WTC11 (cell line): ENCODE results near the gene TARP.

Experiments used
- ATAC-seq: fragments of 200-7000 bp; cut with Tn5 transposase; 2 replicates; pipeline ENCODE4 v1.10.0; 2021; ENCODE audit warnings: mild to moderate bottlenecking, moderate library complexity
- CTCF ChIA-PET: fragments of 300-600 bp; sonication (Branson Sonifier 250); formaldehyde crosslinking; loops from one replicate; lab custom pipeline; 2021; ENCODE audit warnings: antibody characterized with exemption; lab: Charles Lee
- POLR2A ChIA-PET: fragments of 350-600 bp; sonication (Branson Sonifier 250); formaldehyde crosslinking; loops from one replicate; lab custom pipeline; 2021; ENCODE audit warnings: antibody characterized with exemption; lab: Charles Lee
- DNase-seq: peaks from one replicate; pipeline ENCODE4 v3.0.0; 2021; ENCODE audit warnings: low spot score
- H3K27ac Mint-ChIP-seq: 2 replicates; pipeline ENCODE4 v1.8.0; 2021; ENCODE audit warnings: mixed read lengths
- H3K27me3 Mint-ChIP-seq: 2 replicates; pipeline ENCODE4 v1.8.0; 2021; ENCODE audit warnings: low read depth, mild to moderate bottlenecking, moderate library complexity, mixed read lengths
- H3K36me3 Mint-ChIP-seq: 2 replicates; pipeline ENCODE4 v1.8.0; 2021; ENCODE audit warnings: mixed read lengths
- H3K4me1 Mint-ChIP-seq: 2 replicates; pipeline ENCODE4 v1.8.0; 2022; ENCODE audit warnings: mixed read lengths
- H3K4me3 Mint-ChIP-seq: 2 replicates; pipeline ENCODE4 v1.8.0; 2021; ENCODE audit warnings: mild to moderate bottlenecking, moderate library complexity, mixed read lengths
- H3K9me3 Mint-ChIP-seq: 2 replicates; pipeline ENCODE4 v1.8.0; 2021; ENCODE audit warnings: mixed read lengths
- AFF4 ChIP-seq: sonication (generic); formaldehyde crosslinking; IDR thresholded peaks from 2 replicates; pipeline ENCODE4 v1.8.1; 2023; ENCODE audit warnings: mild to moderate bottlenecking, missing genetic modification reagents, borderline replicate concordance
- ELF4 ChIP-seq: sonication (generic); formaldehyde crosslinking; IDR thresholded peaks from 2 replicates; pipeline ENCODE4 v1.8.1; 2022; ENCODE audit warnings: low read depth, mild to moderate bottlenecking, moderate library complexity, missing genetic modification reagents
- ETV6 ChIP-seq: sonication (generic); formaldehyde crosslinking; IDR thresholded peaks from 2 replicates; pipeline ENCODE4 v1.8.1; 2022; ENCODE audit warnings: mild to moderate bottlenecking, missing genetic modification reagents
- FOXJ3 ChIP-seq: sonication (generic); formaldehyde crosslinking; IDR thresholded peaks from 2 replicates; pipeline ENCODE4 v1.9.0; 2021; ENCODE audit warnings: missing genetic modification reagents, mild to moderate bottlenecking, borderline replicate concordance
- FOXK1 ChIP-seq: sonication (generic); formaldehyde crosslinking; IDR thresholded peaks from 2 replicates; pipeline ENCODE4 v1.8.0; 2022; ENCODE audit warnings: mild to moderate bottlenecking, moderate library complexity, missing genetic modification reagents
- GRHL2 ChIP-seq: fragments of 250-450 bp; sonication (Bioruptor Pico); IDR thresholded peaks from 2 replicates; pipeline ENCODE4 v1.8.0; 2022; ENCODE audit warnings: mild to moderate bottlenecking, moderate library complexity; ENCODE audit not compliant: insufficient replicate concordance, severe bottlenecking
- GTF2I ChIP-seq: fragments of 250-450 bp; sonication (Bioruptor Pico); conservative IDR thresholded peaks from 2 replicates; pipeline ENCODE4 v1.4.0; 2021; ENCODE audit warnings: mild to moderate bottlenecking
- HMGA2 ChIP-seq: fragments of 250-450 bp; sonication (Bioruptor Pico); IDR thresholded peaks from 2 replicates; pipeline ENCODE4 v1.4.0; 2021; ENCODE audit warnings: mild to moderate bottlenecking, moderate library complexity
- MLX ChIP-seq: sonication (generic); formaldehyde crosslinking; IDR thresholded peaks from 2 replicates; pipeline ENCODE4 v1.8.1; 2023; ENCODE audit warnings: mild to moderate bottlenecking, missing genetic modification reagents, moderate library complexity
- MYBL2 ChIP-seq: sonication (generic); formaldehyde crosslinking; IDR thresholded peaks from 2 replicates; pipeline ENCODE4 v1.8.1; 2023; ENCODE audit warnings: mild to moderate bottlenecking, moderate library complexity, missing genetic modification reagents
- NFE2L1 ChIP-seq: sonication (generic); formaldehyde crosslinking; IDR thresholded peaks from 2 replicates; pipeline ENCODE4 v1.8.1; 2023; ENCODE audit warnings: missing genetic modification reagents
- NR1H2 ChIP-seq: sonication (generic); formaldehyde crosslinking; IDR thresholded peaks from 2 replicates; pipeline ENCODE4 v1.9.0; 2021; ENCODE audit warnings: mild to moderate bottlenecking, moderate library complexity, missing genetic modification reagents
- NR2C2 ChIP-seq: sonication (generic); formaldehyde crosslinking; IDR thresholded peaks from 2 replicates; pipeline ENCODE4 v1.8.0; 2022; ENCODE audit warnings: mild to moderate bottlenecking, missing genetic modification reagents
- NR3C1 ChIP-seq: sonication (generic); formaldehyde crosslinking; conservative IDR thresholded peaks from 2 replicates; pipeline ENCODE4 v1.8.1; 2023; ENCODE audit warnings: low read depth, mild to moderate bottlenecking, missing genetic modification reagents
- PRRX2 ChIP-seq: fragments of 250-450 bp; sonication (Bioruptor Pico); IDR thresholded peaks from 2 replicates; pipeline ENCODE4 v1.8.0; 2021; ENCODE audit warnings: mild to moderate bottlenecking
- SMAD4 ChIP-seq: sonication (generic); formaldehyde crosslinking; IDR thresholded peaks from 2 replicates; pipeline ENCODE4 v1.8.0; 2022; ENCODE audit warnings: mild to moderate bottlenecking, missing genetic modification reagents
- TCF7 ChIP-seq: sonication (generic); formaldehyde crosslinking; IDR thresholded peaks from 2 replicates; pipeline ENCODE4 v1.8.0; 2022; ENCODE audit warnings: mild to moderate bottlenecking, low read depth, missing genetic modification reagents, moderate library complexity
- ZMAT4 ChIP-seq: fragments of 250-450 bp; sonication (Bioruptor Pico); IDR thresholded peaks from 2 replicates; pipeline ENCODE4 v1.9.0; 2021; ENCODE audit warnings: mild to moderate bottlenecking
- ZNF219 ChIP-seq: sonication (generic); formaldehyde crosslinking; IDR thresholded peaks from 2 replicates; pipeline ENCODE4 v1.8.0; 2023; ENCODE audit warnings: missing genetic modification reagents, mild to moderate bottlenecking, borderline replicate concordance
- ZNF317 ChIP-seq: sonication (generic); formaldehyde crosslinking; IDR thresholded peaks from 2 replicates; pipeline ENCODE4 v1.8.1; 2023; ENCODE audit warnings: low read depth, mild to moderate bottlenecking, moderate library complexity, missing genetic modification reagents, borderline replicate concordance
- ZNF396 ChIP-seq: fragments of 250-450 bp; sonication (Bioruptor Pico); IDR thresholded peaks from 2 replicates; pipeline ENCODE4 v1.8.0; 2021; ENCODE audit warnings: mild to moderate bottlenecking, moderate library complexity, borderline replicate concordance
- ZNF423 ChIP-seq: fragments of 250-450 bp; sonication (Bioruptor Pico); IDR thresholded peaks from 2 replicates; pipeline ENCODE4 v2.1.2; 2022; ENCODE audit warnings: mild to moderate bottlenecking, moderate library complexity
- TF ChIP-seq, protein P1 (sequence below): sonication (generic); formaldehyde crosslinking; IDR thresholded peaks from 2 replicates; pipeline ENCODE4 v1.8.0; 2022; ENCODE audit warnings: missing genetic modification reagents
- TF ChIP-seq, protein P2 (sequence below): sonication (generic); formaldehyde crosslinking; IDR thresholded peaks from 2 replicates; pipeline ENCODE4 v1.8.1; 2023; ENCODE audit warnings: mild to moderate bottlenecking, missing genetic modification reagents

Gene TARP

DNA sequence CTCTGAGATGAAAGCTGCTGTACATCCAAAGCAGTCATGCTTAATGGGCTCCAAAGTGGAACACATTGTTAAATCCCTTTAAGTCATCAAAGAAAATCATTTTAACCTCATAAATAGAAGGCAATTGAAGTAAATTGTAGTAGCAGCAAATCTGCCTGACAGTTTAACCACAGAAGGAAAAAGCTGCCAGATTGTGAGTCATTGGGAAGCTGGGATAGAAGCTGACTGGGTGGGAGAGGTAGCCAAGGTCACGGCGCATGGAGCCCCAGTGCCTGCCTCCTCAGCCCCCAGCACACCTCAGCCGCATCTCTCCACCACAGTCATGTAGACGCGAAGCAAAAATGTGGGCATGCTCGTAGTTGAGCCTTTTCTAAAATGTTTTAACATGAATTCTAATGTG is 44.0 kb downstream of the TARP start:
- Mint-ChIP-seq H3K27ac (no peak overlapping the region), H3K4me3 (no peak overlapping the region), H3K27me3 (no peaks in the 10 kb centered on the region), H3K9me3 (no peaks in the 10 kb centered on the region), H3K4me1 (peaks cover 4% of the 10 kb centered on the region), H3K36me3 (peaks cover 15% of the 10 kb centered on the region; the same call in 1 of the 2 replicates)
- no peak for ATAC-seq
- ChIA-PET CTCF (interaction anchor here (2.2 kb wide), 1 partner anchor 14 kb away, joined by 12 read pairs; no protein-coding TSS in a partner anchor), POLR2A (no interaction called here)
- DNase-seq, result no peak
- TF ChIP-seq NR3C1 (CRISPR knock-in tag) (no peak), HMGA2 (CRISPR knock-in tag) (no peak), ZMAT4 (CRISPR knock-in tag) (no peak), ZNF219 (no peak), TCF7 (CRISPR knock-in tag) (no peak), NFE2L1 (CRISPR knock-in tag) (no peak), NR2C2 (no peak), FOXJ3 (CRISPR knock-in tag) (no peak), MYBL2 (CRISPR knock-in tag) (no peak), MLX (CRISPR knock-in tag) (no peak)

DNA sequence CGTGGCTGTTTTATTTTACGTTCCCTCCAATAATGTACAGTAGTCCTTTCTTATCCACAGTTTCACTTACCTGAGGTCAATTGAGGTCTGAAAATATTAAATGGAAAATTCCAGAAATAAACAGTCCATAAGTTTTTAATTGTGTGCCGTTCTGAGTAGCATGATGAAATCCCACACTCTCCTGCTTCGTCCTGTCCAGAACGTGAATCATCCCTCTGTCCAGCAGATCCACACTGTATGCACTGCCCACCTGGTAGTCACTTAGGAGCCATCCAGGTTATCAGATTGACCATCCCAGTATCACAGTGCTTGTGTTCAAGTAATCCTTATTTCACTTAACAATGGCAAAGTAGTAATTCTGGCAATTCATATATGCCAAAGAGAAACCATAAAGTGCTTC is 49.0 kb downstream of the TARP start:
- Mint-ChIP-seq H3K4me1 (peaks cover 4% of the 10 kb centered on the region), H3K36me3 (peaks cover 25% of the 10 kb centered on the region), H3K4me3 (no peak overlapping the region), H3K27me3 (no peaks in the 10 kb centered on the region), H3K9me3 (no peaks in the 10 kb centered on the region), H3K27ac (peak overlapping the region; percentile 46; the same call in 1 of the 2 replicates)
- ATAC-seq, result no peak
- CTCF ChIA-PET, result no interaction called here
- POLR2A ChIA-PET, result no interaction called here
- no peak for DNase-seq
- TF ChIP-seq ELF4 (CRISPR knock-in tag) (no peak), SMAD4 (CRISPR knock-in tag) (no peak), FOXK1 (no peak), AFF4 (CRISPR knock-in tag) (no peak), ETV6 (CRISPR knock-in tag) (no peak), PRRX2 (no peak), ZNF317 (CRISPR knock-in tag) (no peak), NR2C2 (no peak), NR3C1 (CRISPR knock-in tag) (no peak)

GRCh38 chr7:38223306-38223705 is 50.1 kb downstream of the TARP start:
- ATAC-seq, result no peak
- no peak overlapping the region for H3K4me3 Mint-ChIP-seq
- CTCF ChIA-PET, result interaction anchor here (0.8 to 3.5 kb wide), 16 partner anchors 11 to 322 kb away, joined by 3 to 25 read pairs (median 6); partner anchors contain the start of gene SFRP4
- peaks cover 4% of the 10 kb centered on the region for H3K4me1 Mint-ChIP-seq
- no peak for DNase-seq
- POLR2A ChIA-PET, result no interaction called here
- no peaks in the 10 kb centered on the region for H3K27me3 Mint-ChIP-seq
- H3K36me3 Mint-ChIP-seq, result peaks cover 20% of the 10 kb centered on the region
- H3K9me3 Mint-ChIP-seq, result no peaks in the 10 kb centered on the region
- H3K27ac Mint-ChIP-seq, result peak overlapping the region; percentile 9; the same call in 1 of the 2 replicates
- TF ChIP-seq ZNF396, result no peak
- no peak for TF ChIP-seq GRHL2 (CRISPR knock-in tag)
- TF ChIP-seq ZNF317 (CRISPR knock-in tag), result no peak
- no peak for TF ChIP-seq GTF2I
- no peak for TF ChIP-seq HMGA2 (CRISPR knock-in tag)
- TF ChIP-seq, protein P1, sequence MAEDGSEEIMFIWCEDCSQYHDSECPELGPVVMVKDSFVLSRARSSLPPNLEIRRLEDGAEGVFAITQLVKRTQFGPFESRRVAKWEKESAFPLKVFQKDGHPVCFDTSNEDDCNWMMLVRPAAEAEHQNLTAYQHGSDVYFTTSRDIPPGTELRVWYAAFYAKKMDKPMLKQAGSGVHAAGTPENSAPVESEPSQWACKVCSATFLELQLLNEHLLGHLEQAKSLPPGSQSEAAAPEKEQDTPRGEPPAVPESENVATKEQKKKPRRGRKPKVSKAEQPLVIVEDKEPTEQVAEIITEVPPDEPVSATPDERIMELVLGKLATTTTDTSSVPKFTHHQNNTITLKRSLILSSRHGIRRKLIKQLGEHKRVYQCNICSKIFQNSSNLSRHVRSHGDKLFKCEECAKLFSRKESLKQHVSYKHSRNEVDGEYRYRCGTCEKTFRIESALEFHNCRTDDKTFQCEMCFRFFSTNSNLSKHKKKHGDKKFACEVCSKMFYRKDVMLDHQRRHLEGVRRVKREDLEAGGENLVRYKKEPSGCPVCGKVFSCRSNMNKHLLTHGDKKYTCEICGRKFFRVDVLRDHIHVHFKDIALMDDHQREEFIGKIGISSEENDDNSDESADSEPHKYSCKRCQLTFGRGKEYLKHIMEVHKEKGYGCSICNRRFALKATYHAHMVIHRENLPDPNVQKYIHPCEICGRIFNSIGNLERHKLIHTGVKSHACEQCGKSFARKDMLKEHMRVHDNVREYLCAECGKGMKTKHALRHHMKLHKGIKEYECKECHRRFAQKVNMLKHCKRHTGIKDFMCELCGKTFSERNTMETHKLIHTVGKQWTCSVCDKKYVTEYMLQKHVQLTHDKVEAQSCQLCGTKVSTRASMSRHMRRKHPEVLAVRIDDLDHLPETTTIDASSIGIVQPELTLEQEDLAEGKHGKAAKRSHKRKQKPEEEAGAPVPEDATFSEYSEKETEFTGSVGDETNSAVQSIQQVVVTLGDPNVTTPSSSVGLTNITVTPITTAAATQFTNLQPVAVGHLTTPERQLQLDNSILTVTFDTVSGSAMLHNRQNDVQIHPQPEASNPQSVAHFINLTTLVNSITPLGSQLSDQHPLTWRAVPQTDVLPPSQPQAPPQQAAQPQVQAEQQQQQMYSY (CRISPR knock-in tag), result no peak
- TF ChIP-seq ZNF423, result no peak
- TF ChIP-seq, protein P2, sequence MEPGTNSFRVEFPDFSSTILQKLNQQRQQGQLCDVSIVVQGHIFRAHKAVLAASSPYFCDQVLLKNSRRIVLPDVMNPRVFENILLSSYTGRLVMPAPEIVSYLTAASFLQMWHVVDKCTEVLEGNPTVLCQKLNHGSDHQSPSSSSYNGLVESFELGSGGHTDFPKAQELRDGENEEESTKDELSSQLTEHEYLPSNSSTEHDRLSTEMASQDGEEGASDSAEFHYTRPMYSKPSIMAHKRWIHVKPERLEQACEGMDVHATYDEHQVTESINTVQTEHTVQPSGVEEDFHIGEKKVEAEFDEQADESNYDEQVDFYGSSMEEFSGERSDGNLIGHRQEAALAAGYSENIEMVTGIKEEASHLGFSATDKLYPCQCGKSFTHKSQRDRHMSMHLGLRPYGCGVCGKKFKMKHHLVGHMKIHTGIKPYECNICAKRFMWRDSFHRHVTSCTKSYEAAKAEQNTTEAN (CRISPR knock-in tag), result no peak
- no peak for TF ChIP-seq NR1H2 (CRISPR knock-in tag)
